Neural cell (in vitro differentiated cells): ENCODE data around the gene FYN. TPM values are rescaled to one million over a fixed set of nuclear protein-coding genes. Genes with fewer than 3 reads are reported as not detected.

Experiments
- H2AFZ ChIP-seq: fragments of 200-600, 300-800 bp; sonication (generic), shearing (Covaris generic); 2 replicates; pipeline ENCODE4 v1.6.0; 2014; ENCODE audit warnings: low read depth, mild to moderate bottlenecking, antibody characterized with exemption, low read length, moderate library complexity
- H3F3A ChIP-seq: fragments of 200-600 bp; shearing (Covaris generic); 2 replicates; pipeline ENCODE4 v1.6.1; 2016; ENCODE audit warnings: mild to moderate bottlenecking, moderate library complexity, mixed read lengths, antibody characterized with exemption, low read length; ENCODE audit not compliant: insufficient read depth, poor library complexity, severe bottlenecking
- H3K27ac ChIP-seq: fragments of 200-600, 300-800 bp; sonication (generic), shearing (Covaris generic); 2 replicates; pipeline ENCODE4 v1.5.1; 2014; ENCODE audit warnings: mild to moderate bottlenecking, low read length, moderate library complexity
- H3K27me3 ChIP-seq: fragments of 300-800, 200-600 bp; sonication (generic), shearing (Covaris generic); 2 replicates; pipeline ENCODE4 v1.6.0; 2014; ENCODE audit warnings: mild to moderate bottlenecking, low read depth, low read length, moderate library complexity; ENCODE audit not compliant: insufficient read depth
- H3K36me3 ChIP-seq: fragments of 300-800, 200-600 bp; sonication (generic), shearing (Covaris generic); 2 replicates; pipeline ENCODE4 v1.5.1; 2014; ENCODE audit warnings: mild to moderate bottlenecking, antibody characterized with exemption, low read length, moderate library complexity; ENCODE audit not compliant: insufficient read depth
- H3K4me2 ChIP-seq: fragments of 300-800, 200-600 bp; sonication (generic), shearing (Covaris generic); 2 replicates; pipeline ENCODE4 v1.6.0; 2014; ENCODE audit warnings: mild to moderate bottlenecking, low read length
- H3K4me3 ChIP-seq: fragments of 300-800, 200-600 bp; sonication (generic), shearing (Covaris generic); 2 replicates; pipeline ENCODE4 v1.5.1; 2014; ENCODE audit warnings: mild to moderate bottlenecking, low read length, moderate library complexity
- H3K79me2 ChIP-seq: fragments of 200-600 bp; shearing (Covaris generic); replicated peaks from 2 replicates; pipeline ENCODE4 v1.6.0; 2014; ENCODE audit warnings: mild to moderate bottlenecking, low read length, moderate library complexity; ENCODE audit not compliant: insufficient read depth
- H3K9ac ChIP-seq: fragments of 300-800, 200-600 bp; sonication (generic), shearing (Covaris generic); 2 replicates; pipeline ENCODE4 v1.6.1; 2016; ENCODE audit warnings: mild to moderate bottlenecking, low read length, mixed read lengths
- H3K9me2 ChIP-seq: fragments of 200-600 bp; shearing (Covaris generic); 2 replicates; pipeline ENCODE4 v1.6.1; 2016; ENCODE audit warnings: mild to moderate bottlenecking, low read length, mixed read lengths; ENCODE audit not compliant: insufficient read depth
- H3K9me3 ChIP-seq: fragments of 200-600, 300-800 bp; sonication (generic), shearing (Covaris generic); 2 replicates; pipeline ENCODE4 v1.6.1; 2016; ENCODE audit warnings: mild to moderate bottlenecking, mixed run types, low read length, moderate library complexity, mixed read lengths
- H4K20me1 ChIP-seq: fragments of 200-600 bp; shearing (Covaris generic); 2 replicates; pipeline ENCODE4 v1.6.1; 2016; ENCODE audit warnings: mild to moderate bottlenecking, mixed run types; ENCODE audit not compliant: insufficient read depth
- CTCF ChIP-seq: fragments of 450-650 bp; IDR thresholded peaks from 2 replicates; pipeline ENCODE4 v1.5.1; 2014; ENCODE audit warnings: antibody characterized with exemption, mild to moderate bottlenecking, moderate library complexity; ENCODE audit not compliant: poor library complexity, severe bottlenecking
- EP300 ChIP-seq: fragments of 450-650 bp; conservative IDR thresholded peaks from 2 replicates; pipeline ENCODE4 v1.6.1; 2014; ENCODE audit warnings: antibody characterized with exemption, mild to moderate bottlenecking, moderate library complexity; ENCODE audit not compliant: poor library complexity, severe bottlenecking
- EZH2 ChIP-seq: fragments of 200-600, 300-800 bp; shearing (Covaris generic), sonication (generic); IDR thresholded peaks from 2 replicates; pipeline ENCODE4 v1.6.1; 2014; ENCODE audit warnings: antibody characterized with exemption, low read length, borderline replicate concordance, mild to moderate bottlenecking; ENCODE audit not compliant: insufficient read depth, poor library complexity, severe bottlenecking
- MXI1 ChIP-seq: fragments of 450-650 bp; conservative IDR thresholded peaks from 2 replicates; pipeline ENCODE4 v1.6.1; 2014; ENCODE audit warnings: antibody characterized with exemption, mild to moderate bottlenecking; ENCODE audit not compliant: poor library complexity, severe bottlenecking
- POLR2AphosphoS5 ChIP-seq: IDR thresholded peaks from 2 replicates; pipeline ENCODE4 v1.6.1; 2012
- RAD21 ChIP-seq: fragments of 450-650 bp; conservative IDR thresholded peaks from 2 replicates; pipeline ENCODE4 v1.6.1; 2014; ENCODE audit warnings: antibody characterized with exemption, mild to moderate bottlenecking, moderate library complexity
- REST ChIP-seq: IDR thresholded peaks from 2 replicates; pipeline ENCODE4 v1.6.1; 2012; ENCODE audit warnings: borderline replicate concordance
- SMC3 ChIP-seq: fragments of 450-650 bp; conservative IDR thresholded peaks from 2 replicates; pipeline ENCODE4 v1.6.1; 2014; ENCODE audit warnings: antibody characterized with exemption, mild to moderate bottlenecking, moderate library complexity; ENCODE audit not compliant: poor library complexity
- TAF1 ChIP-seq: IDR thresholded peaks from 2 replicates; pipeline ENCODE4 v1.6.1; 2012; ENCODE audit warnings: low read depth
- polyA plus RNA-seq: library from polyadenylated mRNA; depleted of rRNA; stranded (reverse); fragments of >200 nt; gene quantifications from 2 replicates; pipeline ENCODE4 v1.2.3, GENCODE V29; 2014

Gene FYN
- polyA plus RNA-seq, 1 donor from 2014 or later: 277 TPM

- no peak overlapping the region for H3K4me2 ChIP-seq
- peaks cover 8% of the 10 kb centered on the region for H3F3A ChIP-seq
- no peak for TF ChIP-seq TAF1
- H3K9ac ChIP-seq: no peak overlapping the region
- H3K9me3 ChIP-seq: no peaks in the 10 kb centered on the region
- H3K9me2 ChIP-seq: no peaks in the 10 kb centered on the region
- no peaks in the 10 kb centered on the region for H3K79me2 ChIP-seq
- no peaks in the 10 kb centered on the region for H4K20me1 ChIP-seq
- no peaks in the 10 kb centered on the region for H3K36me3 ChIP-seq
- no peaks in the 10 kb centered on the region for H3K27me3 ChIP-seq
- no peak overlapping the region for H3K4me3 ChIP-seq
- no peak overlapping the region for H2AFZ ChIP-seq
- H3K27ac ChIP-seq: peak overlapping the region; percentile 69
Observed at GRCh38 chr6:111664565-111665030, 208.7 kb downstream of the FYN start.

- no peaks in the 10 kb centered on the region for H3K27me3 ChIP-seq
- no peaks in the 10 kb centered on the region for H3K9me3 ChIP-seq
- peaks cover 8% of the 10 kb centered on the region for H3F3A ChIP-seq
- no peaks in the 10 kb centered on the region for H3K36me3 ChIP-seq
- no peak for TF ChIP-seq EP300
- no peak for TF ChIP-seq SMC3
- TF ChIP-seq RAD21: no peak
- TF ChIP-seq CTCF: no peak
- TF ChIP-seq TAF1: no peak
- peak; percentile 46 for TF ChIP-seq POLR2AphosphoS5
- TF ChIP-seq EZH2: no peak
- peak; percentile 68 for TF ChIP-seq MXI1
- H3K9me2 ChIP-seq: no peaks in the 10 kb centered on the region
- peak overlapping the region; percentile 52 for H3K9ac ChIP-seq
- H3K27ac ChIP-seq: peak overlapping the region; percentile 69
- peak overlapping the region; percentile 54 for H3K4me3 ChIP-seq
- H3K4me2 ChIP-seq: peak overlapping the region; percentile 47
- H4K20me1 ChIP-seq: no peaks in the 10 kb centered on the region
- H3K79me2 ChIP-seq: no peaks in the 10 kb centered on the region
- H2AFZ ChIP-seq: no peak overlapping the region
Observed at GRCh38 chr6:111663692-111664564, 209.3 kb downstream of the FYN start.

GRCh38 chr6:111662794-111663593, 210.3 kb downstream of the FYN start:
- H2AFZ ChIP-seq: no peak overlapping the region
- no peaks in the 10 kb centered on the region for H4K20me1 ChIP-seq
- peak overlapping the region; percentile 52 for H3K9ac ChIP-seq
- H3K36me3 ChIP-seq: no peaks in the 10 kb centered on the region
- no peaks in the 10 kb centered on the region for H3K9me2 ChIP-seq
- no peaks in the 10 kb centered on the region for H3K9me3 ChIP-seq
- H3K79me2 ChIP-seq: no peaks in the 10 kb centered on the region
- H3K27me3 ChIP-seq: no peaks in the 10 kb centered on the region
- TF ChIP-seq MXI1 (no peak), POLR2AphosphoS5 (no peak), EZH2 (no peak), CTCF (no peak), REST (no peak), SMC3 (no peak), TAF1 (no peak), RAD21 (no peak), EP300 (no peak)
- H3K4me2 ChIP-seq: peak overlapping the region; percentile 47
- H3K27ac ChIP-seq: peak overlapping the region; percentile 69
- H3K4me3 ChIP-seq: peak overlapping the region; percentile 54
- H3F3A ChIP-seq: peaks cover 4% of the 10 kb centered on the region
